SK-N-SH treated with all-trans-retinoic acid at 6 μM for 48 hours (cell line): ENCODE measurements around the gene PFDN5.

Experiments used
- ATAC-seq: fragments of 200-7000 bp; cut with Tn5 transposase; 3 replicates; pipeline ENCODE4 v1.9.1; 2020; ENCODE audit warnings: mild to moderate bottlenecking, moderate library complexity
- ARNTL ChIP-seq: fragments of 450-650 bp; formaldehyde crosslinking; IDR thresholded peaks from 2 replicates; pipeline ENCODE4 v1.5.0; 2020; ENCODE audit warnings: low read depth, mild to moderate bottlenecking, moderate library complexity, borderline replicate concordance
- BACH2 ChIP-seq: fragments of 250-450 bp; sonication (Bioruptor Pico); IDR thresholded peaks from 2 replicates; pipeline ENCODE4 v1.9.0; 2021; ENCODE audit warnings: mild to moderate bottlenecking, borderline replicate concordance
- CREB5 ChIP-seq: fragments of 250-450 bp; sonication (Bioruptor Pico); IDR thresholded peaks from 2 replicates; pipeline ENCODE4 v1.5.1; 2020; ENCODE audit warnings: low read depth, mild to moderate bottlenecking, moderate library complexity
- CSDC2 ChIP-seq: fragments of 250-450 bp; sonication (Bioruptor Pico); IDR thresholded peaks from 2 replicates; pipeline ENCODE4 v1.5.0; 2020; ENCODE audit warnings: mild to moderate bottlenecking, moderate library complexity
- CSRNP3 ChIP-seq: fragments of 250-450 bp; sonication (Bioruptor Pico); IDR thresholded peaks from 2 replicates; pipeline ENCODE4 v1.5.1; 2021; ENCODE audit warnings: mild to moderate bottlenecking, moderate library complexity
- ESRRG ChIP-seq: fragments of 250-450 bp; sonication (Bioruptor Pico); IDR thresholded peaks from 2 replicates; pipeline ENCODE4 v1.6.1; 2021; ENCODE audit warnings: mild to moderate bottlenecking
- ISL1 ChIP-seq: fragments of 250-450 bp; sonication (Bioruptor Pico); IDR thresholded peaks from 2 replicates; pipeline ENCODE4 v2.1.2; 2022; ENCODE audit warnings: mild to moderate bottlenecking, moderate library complexity
- OSR1 ChIP-seq: fragments of 250-450 bp; sonication (Bioruptor Pico); IDR thresholded peaks from 2 replicates; pipeline ENCODE4 v1.8.0; 2022; ENCODE audit warnings: moderate library complexity, mild to moderate bottlenecking, inconsistent platforms
- POU6F1 ChIP-seq: fragments of 250-450 bp; sonication (Bioruptor Pico); IDR thresholded peaks from 2 replicates; pipeline ENCODE4 v1.8.0; 2021; ENCODE audit warnings: low read depth, mild to moderate bottlenecking, moderate library complexity, borderline replicate concordance
- PPARA ChIP-seq: fragments of 250-450 bp; sonication (Bioruptor Pico); IDR thresholded peaks from 2 replicates; pipeline ENCODE4 v1.5.0; 2020; ENCODE audit warnings: mild to moderate bottlenecking, borderline replicate concordance
- RARB ChIP-seq: fragments of 250-450 bp; sonication (Bioruptor Pico); IDR thresholded peaks from 2 replicates; pipeline ENCODE4 v1.8.0; 2021; ENCODE audit warnings: mild to moderate bottlenecking, moderate library complexity
- SNAI2 ChIP-seq: fragments of 250-450 bp; sonication (Bioruptor Pico); IDR thresholded peaks from 2 replicates; pipeline ENCODE4 v1.5.0; 2020; ENCODE audit warnings: mild to moderate bottlenecking, moderate library complexity
- TCF4 ChIP-seq: fragments of 250-450 bp; sonication (Bioruptor Pico); IDR thresholded peaks from 2 replicates; pipeline ENCODE4 v1.8.0; 2021; ENCODE audit warnings: mild to moderate bottlenecking, moderate library complexity, borderline replicate concordance
- TSHZ2 ChIP-seq: fragments of 250-450 bp; sonication (Bioruptor Pico); IDR thresholded peaks from 2 replicates; pipeline ENCODE4 v1.5.0; 2020; ENCODE audit warnings: mild to moderate bottlenecking, moderate library complexity
- ZC3H10 ChIP-seq: fragments of 250-450 bp; sonication (Bioruptor Pico); IDR thresholded peaks from 2 replicates; pipeline ENCODE4 v1.5.1; 2021; ENCODE audit warnings: mild to moderate bottlenecking, moderate library complexity
- ZFP3 ChIP-seq: fragments of 250-450 bp; sonication (Bioruptor Pico); IDR thresholded peaks from 2 replicates; pipeline ENCODE4 v1.5.0; 2020; ENCODE audit warnings: mild to moderate bottlenecking, moderate library complexity
- ZFP30 ChIP-seq: fragments of 450-650 bp; formaldehyde crosslinking; IDR thresholded peaks from 2 replicates; pipeline ENCODE4 v1.5.0; 2022; ENCODE audit warnings: mild to moderate bottlenecking, moderate library complexity
- ZNF565 ChIP-seq: fragments of 450-650 bp; formaldehyde crosslinking; conservative IDR thresholded peaks from 2 replicates; pipeline ENCODE4 v1.5.0; 2020; ENCODE audit warnings: low read depth, mild to moderate bottlenecking, moderate library complexity
- ZNF70 ChIP-seq: fragments of 450-650 bp; formaldehyde crosslinking; IDR thresholded peaks from 2 replicates; pipeline ENCODE4 v1.5.0; 2020; ENCODE audit warnings: mild to moderate bottlenecking, moderate library complexity
- ZNF8 ChIP-seq: fragments of 450-650 bp; formaldehyde crosslinking; IDR thresholded peaks from 2 replicates; pipeline ENCODE4 v1.5.0; 2020; ENCODE audit warnings: mild to moderate bottlenecking, moderate library complexity

The PFDN5 gene

GRCh38 chr12:53267999-53268629 lies 27.2 kb upstream of the PFDN5 start, which contains the start of gene ESPL1 (continued):
- TF ChIP-seq ZNF565 (no peak), ZNF70 (CRISPR knock-in tag) (no peak), PPARA (no peak), SNAI2 (CRISPR knock-in tag) (no peak), ZNF8 (CRISPR knock-in tag) (no peak), TSHZ2 (CRISPR knock-in tag) (no peak), ISL1 (no peak), CSDC2 (CRISPR knock-in tag) (no peak)

- TF ChIP-seq ESRRG (CRISPR knock-in tag): no peak
- no peak for TF ChIP-seq RARB (CRISPR knock-in tag)
- no peak for TF ChIP-seq ARNTL (CRISPR knock-in tag)
- TF ChIP-seq ISL1: no peak
- no peak for TF ChIP-seq ZNF8 (CRISPR knock-in tag)
- no peak for TF ChIP-seq CREB5 (CRISPR knock-in tag)
- no peak for TF ChIP-seq ZFP30 (CRISPR knock-in tag)
- TF ChIP-seq POU6F1 (CRISPR knock-in tag): no peak
- TF ChIP-seq BACH2 (CRISPR knock-in tag): no peak
- TF ChIP-seq ZC3H10 (CRISPR knock-in tag): no peak
- peak; percentile 49 for ATAC-seq
These were observed 26.4 kb upstream of the PFDN5 start for GRCh38 chr12:53268630-53269562.

- no peak for TF ChIP-seq POU6F1 (CRISPR knock-in tag)
These were observed 20.9 kb upstream of the PFDN5 start for GRCh38 chr12:53274445-53274844.

GRCh38 chr12:53276511-53276910 lies 18.8 kb upstream of the PFDN5 start:
- ATAC-seq: no peak

More at GRCh38 chr12:53274445-53274844, 20.9 kb upstream of the PFDN5 start:
- ATAC-seq: no peak

More at GRCh38 chr12:53276511-53276910, 18.8 kb upstream of the PFDN5 start:
- TF ChIP-seq ARNTL (CRISPR knock-in tag) (no peak), ESRRG (CRISPR knock-in tag) (no peak), ZNF565 (no peak), ZC3H10 (CRISPR knock-in tag) (no peak), ZFP3 (no peak), CSRNP3 (CRISPR knock-in tag) (no peak), CSDC2 (CRISPR knock-in tag) (no peak), OSR1 (CRISPR knock-in tag) (no peak), TSHZ2 (CRISPR knock-in tag) (no peak), SNAI2 (CRISPR knock-in tag) (no peak), TCF4 (CRISPR knock-in tag) (no peak), ZFP30 (CRISPR knock-in tag) (no peak), POU6F1 (CRISPR knock-in tag) (no peak), PPARA (no peak)
